Measurements from ENCODE around the gene ASB6. TPM values are rescaled to one million over a fixed set of nuclear protein-coding genes. Genes with fewer than 3 reads are reported as not detected.

Gene ASB6
- total RNA-seq, 1 donor from 2014 or later, result 16.7 TPM

GRCh38 chr9:129646654-129647053 is 4.7 kb upstream of the ASB6 start:
- Histone ChIP-seq H3K27ac (no peak overlapping the region), H3K4me1 (no peaks in the 10 kb centered on the region), H3K27me3 (no peaks in the 10 kb centered on the region), H3K36me3 (no peaks in the 10 kb centered on the region), H3K9me3 (no peaks in the 10 kb centered on the region), H3K4me3 (no peak overlapping the region)
- no peak for DNase-seq
- no peak for TF ChIP-seq CTCF (IDR thresholded peaks at IDR 0.05)
- no peak for ATAC-seq
- intact Hi-C loops (cut with DNase I), result loop anchor here (10.0 kb wide), 1 partner anchor 88 kb away; no protein-coding TSS in a partner anchor

GRCh38 chr9:129646252-129646651 is 4.3 kb upstream of the ASB6 start:
- no peak overlapping the region for H3K4me3 ChIP-seq
- H3K27ac ChIP-seq, result no peak overlapping the region
- H3K36me3 ChIP-seq, result no peaks in the 10 kb centered on the region
- no peaks in the 10 kb centered on the region for H3K9me3 ChIP-seq
- no peak for TF ChIP-seq CTCF (IDR thresholded peaks at IDR 0.05)
- H3K4me1 ChIP-seq, result peaks cover under 1% of the 10 kb centered on the region
- no peaks in the 10 kb centered on the region for H3K27me3 ChIP-seq
- intact Hi-C loops (cut with DNase I), result loop anchor here (10.0 kb wide), 1 partner anchor 89 kb away; no protein-coding TSS in a partner anchor
- ATAC-seq, result no peak
- DNase-seq, result no peak

GRCh38 chr9:129644902-129645301 is 3.0 kb upstream of the ASB6 start:
- Histone ChIP-seq H3K9me3 (no peaks in the 10 kb centered on the region), H3K27me3 (no peaks in the 10 kb centered on the region), H3K36me3 (no peaks in the 10 kb centered on the region), H3K4me3 (no peak overlapping the region), H3K27ac (no peak overlapping the region), H3K4me1 (peaks cover 14% of the 10 kb centered on the region)
- no peak for DNase-seq
- TF ChIP-seq CTCF (IDR thresholded peaks at IDR 0.05), result no peak
- no peak for ATAC-seq
- intact Hi-C loops (cut with DNase I), result loop anchor here (10.0 kb wide), 1 partner anchor 90 kb away; no protein-coding TSS in a partner anchor

GRCh38 chr9:129644365-129644764 is 2.4 kb upstream of the ASB6 start:
- H3K4me3 ChIP-seq, result no peak overlapping the region
- no peaks in the 10 kb centered on the region for H3K27me3 ChIP-seq
- no peaks in the 10 kb centered on the region for H3K9me3 ChIP-seq
- H3K36me3 ChIP-seq, result peaks cover 5% of the 10 kb centered on the region
- H3K27ac ChIP-seq, result no peak overlapping the region
- no peak for TF ChIP-seq CTCF (IDR thresholded peaks at IDR 0.05)
- ATAC-seq, result no peak
- intact Hi-C loops (cut with DNase I), result loop anchor here (10.0 kb wide), 1 partner anchor 90 kb away; no protein-coding TSS in a partner anchor
- DNase-seq, result no peak
- peaks cover 19% of the 10 kb centered on the region for H3K4me1 ChIP-seq

- no peak for TF ChIP-seq CTCF (IDR thresholded peaks at IDR 0.05)
- H3K27ac ChIP-seq, result no peak overlapping the region
- no peak overlapping the region for H3K4me3 ChIP-seq
- ATAC-seq (no peak), DNase-seq (no peak)
- H3K36me3 ChIP-seq, result peaks cover 12% of the 10 kb centered on the region
- intact Hi-C loops (cut with DNase I), result loop anchor here (10.0 kb wide), 1 partner anchor 91 kb away; no protein-coding TSS in a partner anchor
- no peaks in the 10 kb centered on the region for H3K27me3 ChIP-seq
- H3K4me1 ChIP-seq, result peaks cover 19% of the 10 kb centered on the region
- no peaks in the 10 kb centered on the region for H3K9me3 ChIP-seq
Measured at GRCh38 chr9:129643706-129644105, 1.8 kb upstream of the ASB6 start.
